ENCODE results near the gene ADAMTS15. TPM values are rescaled to one million over a fixed set of nuclear protein-coding genes. Genes with fewer than 3 reads are reported as not detected.

The ADAMTS15 gene
- total and polyA plus RNA-seq, 2 of the 4 experiments (the other 2 are of a cell fraction) = 3.0 to 5.0 TPM

- H3K14ac ChIP-seq (replicated peaks; ENCODE audit: low read depth, low read length) = no peak overlapping the region; the same call in 1 of the 2 replicates
- peaks cover 10% of the 10 kb centered on the region for H3K4me1 ChIP-seq (ENCODE audit: control insufficient read depth, insufficient read depth, low read length)
- in situ Hi-C loops (cut with MboI; ENCODE audit: low sequenced_read_pairs) (no loop called here), intact Hi-C loops (cut with micrococcal nuclease) (loop anchor here (5.0 to 10.0 kb wide), 2 partner anchors 479 to 781 kb away; no protein-coding TSS in a partner anchor), dilution Hi-C loops (cut with HindIII; ENCODE audit: low sequenced_read_pairs, unreplicated experiment) (loop anchor here (25.0 kb wide), 1 partner anchor 429 kb away; no protein-coding TSS in a partner anchor)
- peak overlapping the region; percentile 91 for H2AK5ac ChIP-seq (ENCODE audit: low read depth, low read length)
- H3K27ac ChIP-seq (ENCODE audit: insufficient read depth, low read length) = peak overlapping the region; percentile 82; the same call in 1 of the 2 replicates
- 0 out of 2 replicates have a peak, but pooled peaks cover 3% of the 10 kb centered on the region for H3K9me1 ChIP-seq (ENCODE audit: insufficient read depth, low read length)
- H3K18ac ChIP-seq (ENCODE audit: low read depth, low read length) = peak overlapping the region; percentile 48; the same call in 1 of the 2 replicates
- no peaks in the 10 kb centered on the region for H3K79me1 ChIP-seq (ENCODE audit: low read depth in 1 of 2, low read length in 2 of 2)
- no peak overlapping the region for H3K23ac ChIP-seq (ENCODE audit: low read depth, low read length)
- H3K9ac ChIP-seq (ENCODE audit: low read depth, low read length) = no peak overlapping the region
- H3K4me3 ChIP-seq (ENCODE audit: insufficient read depth, low read depth, low read length) = no peak overlapping the region
- peak overlapping the region; percentile 74; the same call in 1 of the 2 replicates for H4K5ac ChIP-seq (ENCODE audit: low read depth, low read length)
- no peak overlapping the region for H4K8ac ChIP-seq (ENCODE audit: low read depth in 2 of 2, low read length in 2 of 2)
- H2AK9ac ChIP-seq (replicated peaks; ENCODE audit: low read depth, low read length, poor library complexity) = no peak overlapping the region
- no peak overlapping the region for H3K56ac ChIP-seq (ENCODE audit: extremely low read depth, insufficient read depth, low read length)
- 0 out of 2 replicates have a peak overlapping the region, but pooled peaks have one; percentile 28 for H3K4me2 ChIP-seq (ENCODE audit: low read depth, low read length)
- peak; percentile 76 for DNase-seq
- no peaks in the 10 kb centered on the region for H3K9me3 ChIP-seq (ENCODE audit: control insufficient read depth, insufficient read depth, low read length)
- peaks cover 22% of the 10 kb centered on the region for H3K27me3 ChIP-seq (ENCODE audit: control insufficient read depth, insufficient read depth, low read length)
- ChIA-PET CTCF (interaction anchor here (1.1 to 5.4 kb wide), 4 partner anchors 9 to 428 kb away, joined by 3 to 95 read pairs (median 4); no protein-coding TSS in a partner anchor), POLR2A (ENCODE audit: unreplicated experiment) (no interaction called here)
- H3K36me3 ChIP-seq (ENCODE audit: control insufficient read depth, insufficient read depth, low read length) = no peaks in the 10 kb centered on the region
- H2BK15ac ChIP-seq (ENCODE audit: low read depth, low read length) = no peak overlapping the region
- no CpG with 5 or more reads among the region's 4 CpGs for WGBS, 2 experiments (ENCODE audit: extremely low coverage in 2 of 2, insufficient read length in 1 of 2)
- peak overlapping the region; percentile 20 for H2BK5ac ChIP-seq (ENCODE audit: low read depth, low read length, poor library complexity, severe bottlenecking)
- peak; percentile 6; the same call in 1 of the 2 replicates for ATAC-seq (ENCODE audit: low read depth)
- no peak for TF ChIP-seq USF2 (IDR thresholded peaks at IDR 0.05; ENCODE audit: low read depth, low read length)
- TF ChIP-seq CEBPB (IDR thresholded peaks at IDR 0.05; ENCODE audit: low read depth, low read length) = peak; percentile 97
- no TSS peak for BruUV-seq (replicated peaks)
- H2AFZ ChIP-seq (replicated peaks; ENCODE audit: low read length, poor library complexity) = no peak overlapping the region
- peak overlapping the region; percentile 79; the same call in 1 of the 2 replicates for H3K4ac ChIP-seq (ENCODE audit: low read depth, low read length)
- peak overlapping the region; percentile 79 for H4K91ac ChIP-seq (ENCODE audit: insufficient read depth, low read depth, low read length)
- 0 out of 2 replicates have a peak, but pooled peaks cover 4% of the 10 kb centered on the region for H4K20me1 ChIP-seq (ENCODE audit: insufficient read depth, low read length)
- peak overlapping the region; percentile 79 for H2BK20ac ChIP-seq (ENCODE audit: low read depth, low read length)
- peak overlapping the region; percentile 39 for H2BK120ac ChIP-seq (ENCODE audit: low read depth, low read length)
Measured at GRCh38 chr11:130433357-130433756, 15.1 kb upstream of the ADAMTS15 start.

Measured in IMR-90 (cell line).